ENCODE data around the gene CCN5. TPM values are rescaled to one million over a fixed set of nuclear protein-coding genes. Genes with fewer than 3 reads are reported as not detected.

The CCN5 gene
- total RNA-seq, 1 donor from 2014 or later: 134 TPM

DNA sequence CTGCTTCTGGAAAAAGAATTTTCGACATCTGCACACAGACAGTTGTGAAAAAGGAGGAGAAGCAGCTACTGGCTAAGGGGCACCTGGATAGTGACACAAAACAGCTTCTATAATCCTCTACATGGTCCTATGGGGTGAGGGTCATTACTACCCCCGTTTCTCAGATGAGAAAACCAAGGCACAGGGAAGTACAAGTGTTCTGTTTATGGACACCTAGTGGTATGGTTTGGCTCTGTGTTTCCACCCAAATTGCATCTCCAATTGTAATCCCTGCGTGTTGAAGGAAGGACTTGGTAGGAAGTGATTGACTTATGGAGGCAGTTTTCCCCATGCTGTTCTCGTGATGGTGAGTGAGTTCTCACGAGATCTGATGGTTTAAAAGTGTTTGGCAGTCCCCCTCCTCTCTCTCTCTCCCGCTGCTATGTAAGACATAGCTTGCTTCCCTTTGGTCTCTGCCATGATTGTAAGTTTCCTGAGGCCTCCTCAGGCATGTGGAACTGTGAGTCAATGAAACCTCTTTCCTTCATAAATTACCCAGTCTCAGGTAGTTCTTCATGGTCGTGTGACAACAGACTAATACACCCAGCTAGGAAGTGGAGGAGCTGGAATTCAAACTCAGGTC lies 28.0 kb downstream of the CCN5 start:
- intact Hi-C loops (cut with DNase I): no loop called here
- TF ChIP-seq, protein P1, sequence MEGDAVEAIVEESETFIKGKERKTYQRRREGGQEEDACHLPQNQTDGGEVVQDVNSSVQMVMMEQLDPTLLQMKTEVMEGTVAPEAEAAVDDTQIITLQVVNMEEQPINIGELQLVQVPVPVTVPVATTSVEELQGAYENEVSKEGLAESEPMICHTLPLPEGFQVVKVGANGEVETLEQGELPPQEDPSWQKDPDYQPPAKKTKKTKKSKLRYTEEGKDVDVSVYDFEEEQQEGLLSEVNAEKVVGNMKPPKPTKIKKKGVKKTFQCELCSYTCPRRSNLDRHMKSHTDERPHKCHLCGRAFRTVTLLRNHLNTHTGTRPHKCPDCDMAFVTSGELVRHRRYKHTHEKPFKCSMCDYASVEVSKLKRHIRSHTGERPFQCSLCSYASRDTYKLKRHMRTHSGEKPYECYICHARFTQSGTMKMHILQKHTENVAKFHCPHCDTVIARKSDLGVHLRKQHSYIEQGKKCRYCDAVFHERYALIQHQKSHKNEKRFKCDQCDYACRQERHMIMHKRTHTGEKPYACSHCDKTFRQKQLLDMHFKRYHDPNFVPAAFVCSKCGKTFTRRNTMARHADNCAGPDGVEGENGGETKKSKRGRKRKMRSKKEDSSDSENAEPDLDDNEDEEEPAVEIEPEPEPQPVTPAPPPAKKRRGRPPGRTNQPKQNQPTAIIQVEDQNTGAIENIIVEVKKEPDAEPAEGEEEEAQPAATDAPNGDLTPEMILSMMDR (IDR thresholded peaks at IDR 0.05): no peak
- TF ChIP-seq POLR2A (IDR thresholded peaks at IDR 0.05) (no peak), POLR2AphosphoS5 (IDR thresholded peaks at IDR 0.05; ENCODE audit: insufficient read depth in 1 of 2, low read depth in 1 of 2) (no peak)
- H3K27me3 ChIP-seq: no peaks in the 10 kb centered on the region
- no peaks in the 10 kb centered on the region for H3K9me3 ChIP-seq
- H3K27ac ChIP-seq: no peak overlapping the region
- no peaks in the 10 kb centered on the region for H3K36me3 ChIP-seq
- H3K4me3 ChIP-seq: no peak overlapping the region
- DNase-seq (ENCODE audit: extremely low spot score in 2 of 2): no peak
- H3K4me1 ChIP-seq: peaks cover 27% of the 10 kb centered on the region

DNA sequence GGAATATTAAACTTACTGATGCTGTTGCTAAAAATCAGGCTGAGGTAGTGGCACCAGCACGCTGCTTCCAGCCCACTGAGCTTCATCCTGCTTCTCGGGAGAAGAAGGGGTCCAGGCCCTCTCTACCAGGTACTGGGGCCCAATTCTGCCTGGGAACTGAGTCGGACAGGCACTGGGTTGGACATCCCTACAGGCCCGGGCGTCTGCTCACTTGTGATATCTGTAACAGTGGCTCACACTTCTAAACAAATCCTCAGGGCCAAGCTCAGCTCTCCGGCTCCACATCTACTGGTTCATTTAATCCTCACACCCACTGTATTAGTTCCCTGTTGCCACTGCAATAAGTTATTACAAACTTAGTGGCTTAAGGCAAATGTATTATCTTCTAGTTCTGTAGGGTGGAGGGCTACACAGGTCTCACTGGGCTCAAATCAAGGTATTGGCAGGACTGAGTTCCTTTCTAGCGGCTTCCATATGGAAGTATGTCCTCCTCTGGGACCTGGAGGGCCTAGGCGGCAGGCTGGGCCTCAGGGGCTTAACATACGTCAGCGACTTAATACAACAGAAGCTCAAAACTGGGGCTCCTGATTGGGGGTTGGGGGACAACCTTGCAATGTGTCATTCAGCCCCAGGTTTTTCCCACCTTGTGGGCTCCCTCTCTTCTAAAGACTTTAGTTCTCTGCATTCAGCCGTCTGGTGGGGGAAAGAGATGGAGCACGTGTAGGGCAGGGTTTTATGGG lies 28.9 kb downstream of the CCN5 start:
- H3K27me3 ChIP-seq: no peaks in the 10 kb centered on the region
- H3K9me3 ChIP-seq: no peaks in the 10 kb centered on the region
- H3K4me1 ChIP-seq: peaks cover 27% of the 10 kb centered on the region
- no peak overlapping the region for H3K4me3 ChIP-seq
- intact Hi-C loops (cut with DNase I): no loop called here
- TF ChIP-seq POLR2A (IDR thresholded peaks at IDR 0.05) (no peak), POLR2AphosphoS5 (IDR thresholded peaks at IDR 0.05; ENCODE audit: insufficient read depth in 1 of 2, low read depth in 1 of 2) (no peak)
- TF ChIP-seq, protein P1 (IDR thresholded peaks at IDR 0.05): no peak
- no peaks in the 10 kb centered on the region for H3K36me3 ChIP-seq
- H3K27ac ChIP-seq: no peak overlapping the region
- DNase-seq (ENCODE audit: extremely low spot score in 2 of 2): no peak

DNA sequence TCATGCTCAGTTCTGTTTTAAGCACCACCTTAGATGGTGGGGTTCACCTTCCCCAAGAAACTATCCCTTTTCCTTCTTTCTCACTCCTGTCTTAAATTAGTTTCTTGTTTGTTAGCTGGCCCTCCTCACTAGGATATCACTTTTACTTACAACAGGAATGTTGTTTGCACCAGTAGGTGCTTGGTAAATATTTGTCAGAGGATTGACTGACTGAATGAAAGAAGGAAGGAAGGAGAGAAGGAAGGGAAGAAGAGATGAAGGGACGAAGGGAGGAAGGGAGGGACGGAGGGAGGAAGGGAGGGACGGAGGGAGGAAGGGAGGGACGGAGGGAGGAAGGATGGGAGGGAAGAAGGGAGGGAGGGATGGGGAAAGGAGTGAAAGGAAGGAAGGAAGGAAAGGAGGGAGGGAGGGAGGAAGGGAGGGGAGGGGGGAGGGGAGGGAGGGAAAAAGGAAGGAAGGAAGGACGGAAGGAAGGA lies 30.0 kb downstream of the CCN5 start:
- Histone ChIP-seq H3K4me3 (peak overlapping the region; percentile 49 to 58), H3K36me3 (no peaks in the 10 kb centered on the region), H3K4me1 (peaks cover 27% of the 10 kb centered on the region), H3K27me3 (no peaks in the 10 kb centered on the region), H3K9me3 (no peaks in the 10 kb centered on the region), H3K27ac (peak overlapping the region; percentile 77)
- TF ChIP-seq POLR2AphosphoS5 (IDR thresholded peaks at IDR 0.05; ENCODE audit: insufficient read depth in 1 of 2, low read depth in 1 of 2) (no peak), POLR2A (IDR thresholded peaks at IDR 0.05) (no peak)
- TF ChIP-seq, protein P1 (IDR thresholded peaks at IDR 0.05): no peak
- intact Hi-C loops (cut with DNase I): no loop called here
- DNase-seq (ENCODE audit: extremely low spot score in 2 of 2): no peak

DNA sequence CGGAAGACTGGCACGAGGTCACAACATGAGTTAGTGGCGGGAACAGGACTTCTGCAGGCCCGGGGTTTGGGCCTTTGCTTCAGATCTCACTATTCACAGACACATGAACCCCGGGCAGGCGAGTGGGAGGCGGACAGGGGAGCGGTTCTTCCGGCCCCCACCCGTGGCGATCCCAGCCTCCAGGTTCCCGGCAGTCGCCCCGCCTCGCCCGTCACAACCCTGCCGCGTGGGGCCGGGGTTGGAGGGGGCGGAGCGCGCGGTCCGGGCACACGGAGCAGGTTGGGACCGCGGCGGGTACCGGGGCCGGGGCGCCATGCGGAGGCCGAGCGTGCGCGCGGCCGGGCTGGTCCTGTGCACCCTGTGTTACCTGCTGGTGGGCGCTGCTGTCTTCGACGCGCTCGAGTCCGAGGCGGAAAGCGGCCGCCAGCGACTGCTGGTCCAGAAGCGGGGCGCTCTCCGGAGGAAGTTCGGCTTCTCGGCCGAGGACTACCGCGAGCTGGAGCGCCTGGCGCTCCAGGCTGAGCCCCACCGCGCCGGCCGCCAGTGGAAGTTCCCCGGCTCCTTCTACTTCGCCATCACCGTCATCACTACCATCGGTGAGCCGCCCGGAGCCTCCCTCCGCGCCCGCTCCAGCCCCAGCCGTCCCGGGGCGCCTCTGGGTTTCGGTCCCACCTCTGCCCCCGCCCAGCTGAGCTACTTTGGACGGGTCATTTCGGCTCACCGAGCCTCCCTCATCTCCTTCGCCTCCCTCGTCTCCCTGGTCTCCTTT lies 30.6 kb downstream of the CCN5 start, which contains the start of gene KCNK15:
Gene KCNK15 (plus strand): TSS at position 268 of the 769 bp plus-strand sequence. CDS start 46 bp downstream, at position 314.
- H3K27me3 ChIP-seq: no peaks in the 10 kb centered on the region
- intact Hi-C loops (cut with DNase I): loop anchor here (2.0 kb wide), 2 partner anchors 63 to 121 kb away; no protein-coding TSS in a partner anchor
- no peak for DNase-seq (ENCODE audit: extremely low spot score in 2 of 2)

More for the DNA sequence above, 30.6 kb downstream of the CCN5 start, which contains the start of gene KCNK15:
- TF ChIP-seq, protein P1 (IDR thresholded peaks at IDR 0.05): no peak
- TF ChIP-seq POLR2A (IDR thresholded peaks at IDR 0.05) (no peak), POLR2AphosphoS5 (IDR thresholded peaks at IDR 0.05; ENCODE audit: insufficient read depth in 1 of 2, low read depth in 1 of 2) (peak in 1 of 2 donors; percentile 9)
- H3K4me3 ChIP-seq: peak within 1 kb of the TSS; percentile 49 to 58
- no peaks in the 10 kb centered on the region for H3K36me3 ChIP-seq
- peak within 1 kb of the TSS; percentile 77 for H3K27ac ChIP-seq
- H3K9me3 ChIP-seq: no peaks in the 10 kb centered on the region
- peaks cover 27% of the 10 kb centered on the region for H3K4me1 ChIP-seq

Data from vagina (tissue), 2 donors.